WI38 (cell line): ENCODE results near the gene CATSPER3.

Experiments used
- H3K4me3 ChIP-seq: 2 replicates; pipeline ENCODE4 v1.5.1; 2011; ENCODE audit warnings: low read depth, mild to moderate bottlenecking, control low read depth, low read length
- CTCF ChIP-seq: IDR thresholded peaks from 2 replicates; pipeline ENCODE4 v1.5.1; 2012; ENCODE audit warnings: low read depth, mild to moderate bottlenecking, control low read depth, low read length

The CATSPER3 gene

GRCh38 chr5:135040333-135041144 lies 72.8 kb downstream of the CATSPER3 start:
- H3K4me3 ChIP-seq, result no peak overlapping the region
- TF ChIP-seq CTCF, result no peak

GRCh38 chr5:135041145-135041587 lies 73.5 kb downstream of the CATSPER3 start:
- no peak overlapping the region for H3K4me3 ChIP-seq
- no peak for TF ChIP-seq CTCF

- no peak for TF ChIP-seq CTCF
- H3K4me3 ChIP-seq, result no peak overlapping the region
Measured at GRCh38 chr5:135041726-135042125, 74.0 kb downstream of the CATSPER3 start.

- no peak overlapping the region for H3K4me3 ChIP-seq
- no peak for TF ChIP-seq CTCF
Measured at GRCh38 chr5:135042595-135042994, 74.9 kb downstream of the CATSPER3 start.

GRCh38 chr5:135045488-135045887 lies 77.8 kb downstream of the CATSPER3 start:
- TF ChIP-seq CTCF, result no peak
- H3K4me3 ChIP-seq, result no peak overlapping the region

- no peak for TF ChIP-seq CTCF
- no peak overlapping the region for H3K4me3 ChIP-seq
Measured at GRCh38 chr5:135046661-135047346, 79.1 kb downstream of the CATSPER3 start.

GRCh38 chr5:135047347-135047695 lies 79.6 kb downstream of the CATSPER3 start:
- H3K4me3 ChIP-seq, result no peak overlapping the region
- TF ChIP-seq CTCF, result no peak
